Measurements from ENCODE around the gene SLC39A6.

The SLC39A6 gene

DNA sequence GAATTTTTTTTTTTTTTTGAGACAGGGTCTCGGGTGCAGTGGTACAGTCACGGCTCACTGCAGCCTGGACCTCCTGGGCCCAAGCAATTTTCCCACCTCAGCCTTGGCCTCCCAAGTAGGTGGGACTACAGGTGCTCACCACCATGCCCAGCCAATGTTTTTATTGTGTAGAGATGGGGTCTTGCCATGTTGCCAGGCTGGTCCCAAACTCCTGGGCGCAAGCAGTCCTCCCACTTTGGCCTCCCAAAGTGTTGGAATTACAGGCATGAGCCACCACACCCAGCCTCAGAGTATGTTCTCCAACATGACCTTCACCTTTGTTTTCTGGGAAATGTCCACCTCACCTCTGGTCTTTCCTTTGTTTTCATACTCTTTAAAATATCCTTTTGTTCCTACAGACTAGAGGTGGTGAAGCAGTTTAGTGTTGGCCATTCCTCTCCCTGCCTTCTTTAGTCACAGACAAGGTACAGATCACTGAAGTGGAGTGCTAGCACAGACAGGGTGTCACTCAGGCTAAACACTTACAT, 38.6 kb upstream of the SLC39A6 start:
- TF ChIP-seq, protein P1, sequence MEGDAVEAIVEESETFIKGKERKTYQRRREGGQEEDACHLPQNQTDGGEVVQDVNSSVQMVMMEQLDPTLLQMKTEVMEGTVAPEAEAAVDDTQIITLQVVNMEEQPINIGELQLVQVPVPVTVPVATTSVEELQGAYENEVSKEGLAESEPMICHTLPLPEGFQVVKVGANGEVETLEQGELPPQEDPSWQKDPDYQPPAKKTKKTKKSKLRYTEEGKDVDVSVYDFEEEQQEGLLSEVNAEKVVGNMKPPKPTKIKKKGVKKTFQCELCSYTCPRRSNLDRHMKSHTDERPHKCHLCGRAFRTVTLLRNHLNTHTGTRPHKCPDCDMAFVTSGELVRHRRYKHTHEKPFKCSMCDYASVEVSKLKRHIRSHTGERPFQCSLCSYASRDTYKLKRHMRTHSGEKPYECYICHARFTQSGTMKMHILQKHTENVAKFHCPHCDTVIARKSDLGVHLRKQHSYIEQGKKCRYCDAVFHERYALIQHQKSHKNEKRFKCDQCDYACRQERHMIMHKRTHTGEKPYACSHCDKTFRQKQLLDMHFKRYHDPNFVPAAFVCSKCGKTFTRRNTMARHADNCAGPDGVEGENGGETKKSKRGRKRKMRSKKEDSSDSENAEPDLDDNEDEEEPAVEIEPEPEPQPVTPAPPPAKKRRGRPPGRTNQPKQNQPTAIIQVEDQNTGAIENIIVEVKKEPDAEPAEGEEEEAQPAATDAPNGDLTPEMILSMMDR (IDR thresholded peaks at IDR 0.05; ENCODE audit: borderline replicate concordance, control extremely low read depth, extremely low read depth, insufficient read depth, missing control alignments), result no peak
- in situ Hi-C loops (cut with MboI; ENCODE audit: low sequenced_read_pairs, unreplicated experiment), result no loop called here
- no peak for DNase-seq (ENCODE audit: low spot score)

DNA sequence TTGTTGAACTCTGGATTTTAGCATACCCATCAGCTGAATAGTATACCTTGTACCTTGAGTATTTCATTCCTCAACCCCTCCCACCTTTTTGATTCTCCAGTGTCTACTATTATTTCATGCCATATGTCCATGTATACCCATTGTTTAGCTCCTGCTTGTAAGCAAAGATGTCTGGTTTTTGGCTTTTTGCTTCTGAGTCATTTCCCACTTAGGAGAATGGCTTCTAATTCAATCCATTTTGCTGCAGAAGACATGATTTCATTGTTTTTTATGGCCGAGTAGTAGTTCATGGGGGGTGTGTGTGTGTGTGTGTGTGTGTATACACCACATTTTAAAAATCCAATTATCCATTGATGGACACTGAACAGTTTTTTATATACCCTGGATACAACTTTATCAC, 33.8 kb upstream of the SLC39A6 start:
- TF ChIP-seq, protein P1 (IDR thresholded peaks at IDR 0.05; ENCODE audit: borderline replicate concordance, control extremely low read depth, extremely low read depth, insufficient read depth, missing control alignments), result no peak
- no peak for DNase-seq (ENCODE audit: low spot score)
- in situ Hi-C loops (cut with MboI; ENCODE audit: low sequenced_read_pairs, unreplicated experiment), result no loop called here

DNA sequence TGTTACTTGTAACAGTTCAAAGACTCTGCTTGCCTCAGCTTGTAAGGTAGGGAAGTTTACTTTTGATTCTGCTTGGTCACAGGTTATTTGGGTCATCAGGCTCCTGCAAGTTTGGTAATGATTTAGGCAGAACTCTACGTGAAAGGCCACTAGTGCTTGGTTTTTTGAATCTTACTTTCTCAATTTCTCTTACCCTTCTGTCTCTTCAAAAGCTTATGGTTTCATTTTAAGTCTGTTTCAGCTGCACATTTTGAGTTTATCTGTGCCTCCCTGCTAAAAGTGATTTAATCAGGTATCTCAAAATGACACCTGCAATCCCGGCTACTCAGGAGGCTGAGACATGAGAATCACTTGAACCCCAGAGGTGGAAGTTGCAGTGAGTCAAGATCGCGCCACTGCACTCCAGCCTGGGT, 31.8 kb upstream of the SLC39A6 start:
- TF ChIP-seq, protein P1 (IDR thresholded peaks at IDR 0.05; ENCODE audit: borderline replicate concordance, control extremely low read depth, extremely low read depth, insufficient read depth, missing control alignments), result no peak
- DNase-seq (ENCODE audit: low spot score), result no peak
- in situ Hi-C loops (cut with MboI; ENCODE audit: low sequenced_read_pairs, unreplicated experiment), result no loop called here

DNA sequence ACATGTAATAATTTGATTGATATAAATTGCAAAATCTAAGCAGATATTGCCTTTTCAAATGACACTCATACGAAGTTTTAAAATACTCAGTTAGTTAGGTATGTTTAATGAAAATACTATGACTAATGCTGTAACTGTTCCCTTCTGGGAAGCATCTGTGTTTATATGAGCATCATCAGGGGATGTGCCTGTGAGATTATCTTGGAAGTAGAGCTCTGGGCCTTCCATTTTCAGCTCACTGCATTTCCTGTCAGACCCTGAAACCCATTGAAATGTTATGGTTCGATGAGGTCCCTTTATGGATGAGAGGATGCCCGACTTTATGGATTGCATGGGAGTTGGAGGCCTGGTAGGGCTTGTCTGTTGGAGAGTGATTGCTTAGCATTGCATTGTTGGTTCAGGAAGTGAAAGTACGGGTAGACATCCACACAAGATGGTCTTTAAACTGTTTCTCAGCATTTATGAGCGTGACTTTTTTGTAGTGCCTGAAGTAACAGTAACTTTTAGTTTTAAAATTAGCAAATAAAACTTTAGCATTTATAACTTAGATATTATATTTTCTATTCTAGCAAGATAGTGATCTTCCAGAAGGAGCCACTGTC, 29.2 kb upstream of the SLC39A6 start:
- no peak for DNase-seq (ENCODE audit: low spot score)
- in situ Hi-C loops (cut with MboI; ENCODE audit: low sequenced_read_pairs, unreplicated experiment), result no loop called here
- TF ChIP-seq, protein P1 (IDR thresholded peaks at IDR 0.05; ENCODE audit: borderline replicate concordance, control extremely low read depth, extremely low read depth, insufficient read depth, missing control alignments), result no peak

DNA sequence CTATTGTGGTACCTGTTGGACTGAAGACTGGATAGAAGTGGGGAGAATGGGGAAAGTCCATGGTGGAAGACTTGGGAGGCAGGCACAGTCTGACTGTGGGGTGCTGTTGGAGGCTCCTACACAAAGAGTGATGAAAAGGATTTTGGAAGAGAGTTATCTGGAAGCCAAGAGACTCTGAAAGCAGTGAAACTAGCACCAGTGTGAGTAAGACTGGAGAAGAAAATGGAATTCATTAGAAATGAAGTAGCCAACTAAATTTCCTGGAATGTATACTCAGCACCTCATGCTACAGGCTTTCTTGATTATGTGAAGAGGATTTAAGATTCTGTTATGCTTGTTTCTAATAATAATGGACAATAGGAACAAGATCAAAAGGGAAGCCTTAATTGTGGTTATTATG, 28.3 kb upstream of the SLC39A6 start:
- DNase-seq (ENCODE audit: low spot score), result no peak
- in situ Hi-C loops (cut with MboI; ENCODE audit: low sequenced_read_pairs, unreplicated experiment), result no loop called here
- TF ChIP-seq, protein P1 (IDR thresholded peaks at IDR 0.05; ENCODE audit: borderline replicate concordance, control extremely low read depth, extremely low read depth, insufficient read depth, missing control alignments), result no peak

DNA sequence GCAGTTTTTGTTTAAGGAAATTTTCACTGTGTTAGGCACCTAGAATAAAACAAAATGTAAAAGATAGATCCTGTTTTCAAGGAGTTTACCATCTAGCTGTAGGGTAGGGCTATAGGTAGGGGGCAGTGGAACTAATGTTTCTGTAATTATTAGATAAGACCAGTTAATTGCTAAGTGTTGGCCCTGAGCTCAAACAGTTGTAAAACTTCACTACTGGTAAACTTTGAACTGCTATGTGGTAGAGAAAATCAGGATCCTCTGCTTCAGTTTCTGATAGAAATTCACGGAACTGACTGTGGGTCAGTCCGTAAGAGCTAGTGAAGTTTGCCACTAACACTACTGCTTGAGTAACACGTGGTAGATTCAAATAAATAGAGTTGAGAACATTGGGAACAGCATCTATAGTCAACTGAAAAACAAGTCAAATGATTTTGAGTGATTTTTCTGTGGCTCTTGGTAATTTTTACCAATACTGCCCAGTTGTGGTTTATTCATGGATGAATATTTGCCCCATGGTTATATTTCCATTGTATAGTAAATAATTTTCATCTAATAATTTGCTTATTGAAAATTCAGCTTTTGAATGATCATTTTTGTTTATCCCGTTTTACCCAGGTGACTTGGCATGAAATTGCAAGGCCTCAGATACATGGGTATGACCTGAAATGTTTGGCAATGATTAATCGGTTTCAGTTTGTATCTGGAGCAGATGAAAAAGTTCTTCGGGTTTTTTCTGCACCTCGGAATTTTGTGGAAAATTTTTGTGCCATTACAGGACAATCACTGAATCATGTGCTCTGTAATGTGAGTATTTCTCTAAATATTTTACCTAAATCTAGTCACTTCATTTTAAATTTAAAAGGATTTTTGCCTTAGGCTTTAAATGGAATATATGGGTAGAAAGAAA, 27.0 kb upstream of the SLC39A6 start:
- in situ Hi-C loops (cut with MboI; ENCODE audit: low sequenced_read_pairs, unreplicated experiment), result no loop called here
- TF ChIP-seq, protein P1 (IDR thresholded peaks at IDR 0.05; ENCODE audit: borderline replicate concordance, control extremely low read depth, extremely low read depth, insufficient read depth, missing control alignments), result no peak
- no peak for DNase-seq (ENCODE audit: low spot score)
